ENCODE data around the gene LEMD1. TPM values are rescaled to one million over a fixed set of nuclear protein-coding genes. Genes with fewer than 3 reads are reported as not detected.

Gene LEMD1
- total RNA-seq, 1 experiment from 2014 or later = not detected

- H3K27ac ChIP-seq (ENCODE audit: low read length) = peak overlapping the region; percentile 93
- peak overlapping the region; percentile 76 for H2AFZ ChIP-seq (ENCODE audit: low read length)
- H3K79me2 ChIP-seq (ENCODE audit: low read length) = peaks cover 27% of the 10 kb centered on the region
- peaks cover 24% of the 10 kb centered on the region for H3K27me3 ChIP-seq (ENCODE audit: low read length)
- BruUV-seq (replicated peaks) = no TSS peak
- no peaks in the 10 kb centered on the region for H3K9me3 ChIP-seq (ENCODE audit: low read length)
- no peaks in the 10 kb centered on the region for H3K9me2 ChIP-seq (replicated peaks; ENCODE audit: low read length)
- TF ChIP-seq, protein P1, sequence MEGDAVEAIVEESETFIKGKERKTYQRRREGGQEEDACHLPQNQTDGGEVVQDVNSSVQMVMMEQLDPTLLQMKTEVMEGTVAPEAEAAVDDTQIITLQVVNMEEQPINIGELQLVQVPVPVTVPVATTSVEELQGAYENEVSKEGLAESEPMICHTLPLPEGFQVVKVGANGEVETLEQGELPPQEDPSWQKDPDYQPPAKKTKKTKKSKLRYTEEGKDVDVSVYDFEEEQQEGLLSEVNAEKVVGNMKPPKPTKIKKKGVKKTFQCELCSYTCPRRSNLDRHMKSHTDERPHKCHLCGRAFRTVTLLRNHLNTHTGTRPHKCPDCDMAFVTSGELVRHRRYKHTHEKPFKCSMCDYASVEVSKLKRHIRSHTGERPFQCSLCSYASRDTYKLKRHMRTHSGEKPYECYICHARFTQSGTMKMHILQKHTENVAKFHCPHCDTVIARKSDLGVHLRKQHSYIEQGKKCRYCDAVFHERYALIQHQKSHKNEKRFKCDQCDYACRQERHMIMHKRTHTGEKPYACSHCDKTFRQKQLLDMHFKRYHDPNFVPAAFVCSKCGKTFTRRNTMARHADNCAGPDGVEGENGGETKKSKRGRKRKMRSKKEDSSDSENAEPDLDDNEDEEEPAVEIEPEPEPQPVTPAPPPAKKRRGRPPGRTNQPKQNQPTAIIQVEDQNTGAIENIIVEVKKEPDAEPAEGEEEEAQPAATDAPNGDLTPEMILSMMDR (conservative IDR thresholded peaks at IDR 0.05; ENCODE audit: low read depth, low read length) = no peak
- no peak for TF ChIP-seq EZH2 (IDR thresholded peaks at IDR 0.05; ENCODE audit: low read length, unreplicated experiment)
- TF ChIP-seq EZH2phosphoT487 (IDR thresholded peaks at IDR 0.05; ENCODE audit: borderline replicate concordance, low read length) = no peak
- no peaks in the 10 kb centered on the region for H3F3A ChIP-seq (ENCODE audit: low read length, unreplicated experiment)
- no peaks in the 10 kb centered on the region for H3K36me3 ChIP-seq (ENCODE audit: low read depth, low read length)
- ATAC-seq = peak; percentile 92
- intact Hi-C loops (cut with micrococcal nuclease) = no loop called here
- peak overlapping the region; percentile 84 for H3K9ac ChIP-seq (ENCODE audit: low read length)
- DNase-seq = peak; percentile 97
- H3K4me1 ChIP-seq (ENCODE audit: insufficient read depth, low read length) = peaks cover 40% of the 10 kb centered on the region
- H3K4me2 ChIP-seq (ENCODE audit: low read length) = peak overlapping the region; percentile 94
- no peaks in the 10 kb centered on the region for H4K20me1 ChIP-seq (ENCODE audit: low read length)
- POLR2A ChIA-PET (ENCODE audit: unreplicated experiment) = interaction anchor here (1.2 kb wide), 1 partner anchor 9 kb away, joined by 9 read pairs; no protein-coding TSS in a partner anchor
- H3K4me3 ChIP-seq (ENCODE audit: low read length) = peak overlapping the region; percentile 75
- CTCF ChIA-PET = interaction anchor here (0.5 to 1.3 kb wide), 4 partner anchors 9 to 37 kb away, joined by 3 to 4 read pairs (median 4); no protein-coding TSS in a partner anchor
Observed at GRCh38 chr1:205449750-205450443, 28.0 kb upstream of the LEMD1 start.

- Histone ChIP-seq H3K9me2 (replicated peaks; ENCODE audit: low read length) (no peaks in the 10 kb centered on the region), H2AFZ (ENCODE audit: low read length) (peak overlapping the region; percentile 39; the same call in 1 of the 2 replicates), H3K4me2 (ENCODE audit: low read length) (peak overlapping the region; percentile 94), H3K27ac (ENCODE audit: low read length) (peak overlapping the region; percentile 88), H3K9ac (ENCODE audit: low read length) (peak overlapping the region; percentile 84), H3K79me2 (ENCODE audit: low read length) (peaks cover 27% of the 10 kb centered on the region), H3K4me1 (ENCODE audit: insufficient read depth, low read length) (peaks cover 40% of the 10 kb centered on the region), H3F3A (ENCODE audit: low read length, unreplicated experiment) (no peaks in the 10 kb centered on the region), H3K27me3 (ENCODE audit: low read length) (peaks cover 18% of the 10 kb centered on the region; the same call in 1 of the 2 replicates), H4K20me1 (ENCODE audit: low read length) (no peaks in the 10 kb centered on the region), H3K9me3 (ENCODE audit: low read length) (no peaks in the 10 kb centered on the region), H3K36me3 (ENCODE audit: low read depth, low read length) (no peaks in the 10 kb centered on the region), H3K4me3 (ENCODE audit: low read length) (peak overlapping the region; percentile 75)
- ATAC-seq (peak; percentile 32), DNase-seq (peak; percentile 19)
- ChIA-PET POLR2A (ENCODE audit: unreplicated experiment) (interaction anchor here (1.2 kb wide), 1 partner anchor 8 kb away, joined by 9 read pairs; no protein-coding TSS in a partner anchor), CTCF (interaction anchor here (0.6 to 1.3 kb wide), 2 partner anchors 15 to 26 kb away, joined by 3 to 4 read pairs; no protein-coding TSS in a partner anchor)
- BruUV-seq (replicated peaks) = TSS peak; percentile 44
- TF ChIP-seq EZH2 (IDR thresholded peaks at IDR 0.05; ENCODE audit: low read length, unreplicated experiment) (no peak), EZH2phosphoT487 (IDR thresholded peaks at IDR 0.05; ENCODE audit: borderline replicate concordance, low read length) (no peak)
- TF ChIP-seq, protein P1 (conservative IDR thresholded peaks at IDR 0.05; ENCODE audit: low read depth, low read length) = no peak
- intact Hi-C loops (cut with micrococcal nuclease) = no loop called here
Observed at GRCh38 chr1:205449254-205449749, 27.4 kb upstream of the LEMD1 start.

Data from PC-3 (cell line).